GM12874 (cell line): ENCODE results near the gene PDXK.

Experiments used
- CTCF ChIP-seq: IDR thresholded peaks from 2 replicates; pipeline ENCODE4 v1.5.1; 2011; ENCODE audit warnings: low read depth, mild to moderate bottlenecking, control low read depth, low read length, moderate library complexity; ENCODE audit not compliant: insufficient read depth

The PDXK gene

GRCh38 chr21:43701936-43702784 lies 16.8 kb upstream of the PDXK start:
- TF ChIP-seq CTCF: no peak

GRCh38 chr21:43702785-43703034 lies 16.2 kb upstream of the PDXK start:
- TF ChIP-seq CTCF: no peak

GRCh38 chr21:43703035-43703880 lies 15.7 kb upstream of the PDXK start:
- no peak for TF ChIP-seq CTCF

- no peak for TF ChIP-seq CTCF
These were observed 11.5 kb upstream of the PDXK start for GRCh38 chr21:43707462-43707861.

GRCh38 chr21:43708745-43709381 lies 10.1 kb upstream of the PDXK start:
- no peak for TF ChIP-seq CTCF

GRCh38 chr21:43712268-43712942 lies 6.5 kb upstream of the PDXK start:
- TF ChIP-seq CTCF: no peak
